AG20443 (cell line): Measurements from ENCODE around the gene PSPC1.

Source experiments
- DNase-seq: peaks from one replicate; pipeline ENCODE4 v3.0.0; 2012; ENCODE audit warnings: low spot score, mixed read lengths

The PSPC1 gene

DNA sequence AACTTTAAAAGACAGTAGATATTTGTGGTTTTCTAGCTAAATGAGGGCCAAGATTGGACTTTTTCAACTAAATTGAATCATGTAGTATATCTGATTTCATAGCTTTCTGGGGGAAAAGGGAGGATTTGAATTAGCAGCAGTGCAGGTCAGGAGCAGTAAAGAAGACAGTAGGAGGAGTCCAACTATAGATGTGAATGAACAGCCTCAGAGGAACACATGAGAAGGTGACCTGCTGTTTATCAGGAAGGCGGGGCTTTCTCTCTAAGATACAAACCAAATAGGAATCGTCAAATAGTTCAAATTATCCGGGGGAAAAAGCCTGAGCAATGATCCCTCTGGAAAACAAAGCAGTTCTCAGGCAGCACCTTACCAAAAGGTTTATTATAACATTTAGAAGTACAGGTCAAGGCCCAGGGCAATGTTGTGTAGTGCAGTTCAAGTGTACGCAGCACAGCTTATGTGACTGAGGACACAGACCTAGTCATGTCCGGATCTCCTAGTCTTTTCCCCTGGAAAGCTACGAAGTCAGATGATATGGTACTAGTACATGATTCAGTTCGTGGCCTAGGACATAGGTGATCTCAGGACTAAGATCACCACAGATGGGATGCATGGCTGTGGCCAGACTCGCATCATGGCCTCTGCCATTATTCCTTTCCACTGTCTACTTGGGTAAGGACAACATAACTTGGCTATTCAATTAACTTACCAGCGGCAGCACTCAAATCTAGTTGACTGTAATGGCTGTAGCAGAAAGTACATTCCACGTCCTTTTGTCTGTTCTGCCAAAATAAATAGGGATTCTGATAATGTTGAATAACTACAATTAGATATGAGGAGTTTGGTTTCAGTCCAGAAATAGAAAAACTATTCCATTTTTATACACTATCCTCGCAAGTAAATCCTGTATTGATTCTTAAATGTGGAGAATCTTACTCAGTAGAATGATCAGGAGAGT, 109.0 kb downstream of the PSPC1 start:
- no peak for DNase-seq

DNA sequence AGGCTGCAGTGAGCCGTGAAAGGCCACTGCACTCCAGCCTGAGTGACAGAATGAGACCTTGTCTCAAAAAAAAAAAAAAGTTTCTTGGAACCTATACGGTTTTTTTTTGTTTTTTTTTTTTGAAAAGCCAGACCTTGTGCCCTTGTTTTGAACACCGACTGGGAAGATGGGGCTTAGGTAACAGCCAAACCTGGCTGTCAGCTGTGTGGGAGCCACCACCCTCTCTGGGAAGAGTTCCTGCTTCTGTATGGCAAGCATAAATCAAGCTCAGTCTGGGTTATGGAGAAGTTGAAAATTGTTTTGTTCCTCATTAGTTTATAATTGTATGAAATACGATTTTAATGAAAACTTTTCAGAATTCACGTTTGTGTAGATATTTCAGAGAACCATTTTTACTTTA, 109.8 kb downstream of the PSPC1 start:
- no peak for DNase-seq

DNA sequence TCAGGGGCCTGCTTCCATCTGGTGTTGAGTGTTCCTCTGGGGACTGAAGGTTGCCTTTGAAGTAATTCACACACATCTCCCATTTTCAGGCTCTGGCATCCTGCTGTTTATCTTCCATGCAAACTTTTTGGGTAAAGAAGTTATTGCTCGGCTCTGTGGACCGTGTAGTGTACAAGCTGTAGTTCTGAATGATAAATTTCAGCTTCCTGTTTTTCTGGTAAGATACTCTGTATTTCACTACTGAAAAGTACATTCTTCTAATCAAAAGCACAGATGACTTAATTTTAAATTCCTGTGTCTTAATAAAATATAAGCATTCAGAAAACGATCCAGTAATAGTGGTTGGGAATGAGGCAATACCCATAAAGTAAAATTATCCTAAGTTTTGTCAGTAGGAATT, 112.6 kb downstream of the PSPC1 start:
- DNase-seq, result no peak

DNA sequence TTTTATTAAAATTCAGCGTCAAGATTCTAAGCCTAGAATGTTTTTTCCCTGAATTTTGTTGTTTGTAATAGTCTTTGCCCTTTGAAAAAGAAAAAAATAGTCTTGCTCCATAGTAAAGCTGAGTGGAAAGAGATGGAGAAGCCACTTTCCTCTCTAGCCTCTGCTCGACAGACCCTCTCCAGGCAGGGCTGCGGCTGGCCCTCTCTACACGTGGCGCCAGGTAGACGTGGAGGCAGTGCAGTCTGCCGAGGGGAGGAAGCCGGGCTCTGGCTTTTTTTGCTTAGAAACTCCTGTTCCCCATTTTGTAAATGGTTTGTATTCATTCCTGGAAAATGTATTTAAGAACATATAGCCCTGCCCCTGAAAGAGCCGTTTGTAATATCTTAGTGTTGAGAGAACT, 114.0 kb downstream of the PSPC1 start:
- no peak for DNase-seq

DNA sequence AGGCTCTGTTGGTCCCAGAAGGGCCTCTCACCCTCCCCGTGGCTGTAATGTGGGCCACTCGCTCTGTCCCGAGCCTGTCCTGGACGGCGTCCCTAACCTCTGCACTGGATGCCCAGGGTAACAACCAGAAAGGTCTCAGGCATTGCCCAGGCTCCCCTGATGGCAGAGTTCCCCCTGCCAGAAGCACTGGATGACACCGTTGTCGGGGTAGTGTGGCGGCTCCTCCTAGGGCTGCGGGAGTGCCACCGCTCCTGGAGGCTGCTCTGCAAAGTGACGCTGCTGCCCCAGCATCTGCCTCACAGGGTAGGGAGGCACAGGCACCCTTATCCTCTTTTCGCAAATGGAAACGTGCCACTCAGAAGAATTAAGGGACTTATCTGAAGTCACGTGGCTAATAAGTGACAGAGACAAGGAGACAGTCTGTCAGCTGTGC, 117.3 kb downstream of the PSPC1 start:
- DNase-seq, result no peak

DNA sequence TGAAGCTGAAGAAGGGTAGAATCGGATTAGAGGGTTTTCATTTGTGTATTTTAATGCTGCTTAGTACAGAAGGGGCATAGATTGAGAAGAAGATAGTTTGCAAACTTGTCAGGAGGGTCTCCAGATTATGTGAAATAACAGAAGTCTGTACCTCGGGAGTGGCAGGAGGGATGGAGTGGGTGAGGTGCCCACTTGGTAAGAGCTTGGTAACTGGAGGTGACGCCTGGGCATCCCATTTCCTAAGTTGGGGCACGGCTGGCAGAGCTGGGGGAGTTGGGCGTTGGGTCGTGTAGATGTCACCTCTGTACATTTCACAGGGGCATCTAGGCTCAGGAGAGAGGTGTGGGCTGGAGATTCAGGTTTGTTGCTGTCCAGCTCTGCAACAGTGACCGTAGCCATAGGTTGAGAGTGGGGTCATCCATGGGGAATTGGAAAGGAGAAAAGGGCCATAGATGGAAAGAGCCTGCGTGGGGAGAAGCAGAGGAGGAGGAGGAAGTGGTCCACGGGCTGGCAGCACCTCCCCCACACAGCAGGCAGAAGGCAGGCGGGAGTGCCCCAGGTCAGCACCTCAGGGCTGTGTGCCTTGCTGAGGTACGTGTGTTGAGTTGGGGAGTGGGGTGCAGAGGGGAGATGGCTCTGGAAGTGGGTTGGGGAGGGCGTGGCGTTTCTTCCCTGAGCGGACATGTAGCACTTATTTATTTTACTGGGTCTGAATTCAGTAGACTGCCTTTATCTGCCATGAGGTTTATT, 118.1 kb downstream of the PSPC1 start:
- no peak for DNase-seq

DNA sequence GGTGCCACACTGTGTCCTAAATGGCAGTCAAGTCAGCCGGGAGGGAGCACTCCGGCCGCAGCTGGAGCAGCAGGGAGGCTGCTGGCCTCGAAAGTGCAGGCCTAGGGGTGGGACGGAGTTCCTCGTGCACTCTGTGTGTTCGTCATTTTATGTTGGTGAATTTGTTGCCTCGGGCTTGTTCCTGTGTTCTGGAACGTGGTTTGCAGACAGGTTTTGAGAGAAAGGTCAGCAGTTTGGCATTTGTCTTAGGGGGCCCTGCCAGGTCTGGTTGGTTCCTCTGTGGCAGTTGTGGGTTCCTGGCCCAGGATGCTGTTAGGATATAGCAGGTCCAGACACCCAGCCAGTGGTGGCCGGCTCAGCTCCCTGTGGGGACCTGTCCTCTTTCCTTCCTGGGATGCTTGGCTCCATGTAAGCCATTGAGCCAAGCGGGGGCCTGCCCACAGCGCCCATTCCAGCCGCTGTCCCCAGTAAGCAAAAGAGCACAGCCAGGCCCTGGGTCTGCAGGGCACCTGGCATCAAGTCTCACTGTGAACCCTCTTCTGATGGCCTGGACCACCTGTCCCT, 119.2 kb downstream of the PSPC1 start:
- DNase-seq, result no peak

DNA sequence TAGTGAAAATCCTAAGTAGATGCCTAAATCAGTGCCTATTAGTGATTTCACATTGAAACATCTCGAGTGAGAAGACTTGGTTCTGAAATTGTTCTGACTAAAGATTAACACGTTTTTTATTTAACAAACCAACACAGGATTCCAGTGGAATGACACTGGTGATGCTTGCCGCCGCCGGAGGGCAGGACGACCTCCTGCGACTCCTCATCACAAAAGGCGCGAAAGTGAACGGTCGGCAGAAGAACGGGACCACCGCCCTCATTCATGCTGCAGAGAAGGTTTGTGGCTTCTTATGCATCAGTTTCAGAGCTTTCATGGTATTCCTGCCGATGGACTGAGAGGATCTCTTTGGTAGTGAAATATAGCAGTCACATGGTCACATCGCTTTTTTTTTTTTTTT, 121.2 kb downstream of the PSPC1 start:
- DNase-seq, result no peak

DNA sequence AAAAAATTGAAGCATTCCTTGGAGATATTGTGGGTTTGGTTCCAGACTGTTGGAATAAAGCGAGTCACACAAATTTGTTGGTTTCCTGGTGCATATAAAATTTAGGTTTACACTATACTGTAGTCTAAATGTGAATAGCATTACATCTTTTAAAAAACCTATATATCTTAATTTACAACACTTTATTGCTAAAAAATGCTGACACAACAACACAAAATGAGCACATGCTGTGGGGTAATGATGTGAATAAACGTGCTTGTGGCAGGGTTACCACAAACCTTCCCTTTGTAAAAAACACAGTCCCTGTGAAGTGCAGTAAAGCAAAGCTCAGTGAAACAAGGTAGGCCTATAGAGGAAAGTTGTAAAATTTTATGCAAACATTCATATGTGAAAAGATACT, 121.6 kb downstream of the PSPC1 start:
- no peak for DNase-seq

DNA sequence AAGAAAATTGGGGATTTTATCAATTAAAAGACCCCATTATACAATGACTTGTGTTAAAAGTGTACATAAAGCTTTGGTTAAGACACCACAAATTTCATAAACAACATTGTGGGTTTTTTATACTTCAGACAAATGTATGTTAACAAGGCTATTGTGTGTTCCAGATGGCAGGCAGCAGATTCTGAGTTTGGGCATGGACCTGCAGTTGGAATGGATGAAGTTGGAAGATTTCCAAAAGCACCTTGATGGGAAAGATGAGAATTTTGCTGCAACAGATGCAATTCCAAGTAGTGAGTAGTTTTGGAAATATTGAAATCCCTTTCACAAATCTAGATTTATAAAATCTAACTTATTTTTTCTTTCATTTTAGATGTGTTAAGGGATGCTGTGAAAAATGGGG, 123.9 kb downstream of the PSPC1 start:
- no peak for DNase-seq

DNA sequence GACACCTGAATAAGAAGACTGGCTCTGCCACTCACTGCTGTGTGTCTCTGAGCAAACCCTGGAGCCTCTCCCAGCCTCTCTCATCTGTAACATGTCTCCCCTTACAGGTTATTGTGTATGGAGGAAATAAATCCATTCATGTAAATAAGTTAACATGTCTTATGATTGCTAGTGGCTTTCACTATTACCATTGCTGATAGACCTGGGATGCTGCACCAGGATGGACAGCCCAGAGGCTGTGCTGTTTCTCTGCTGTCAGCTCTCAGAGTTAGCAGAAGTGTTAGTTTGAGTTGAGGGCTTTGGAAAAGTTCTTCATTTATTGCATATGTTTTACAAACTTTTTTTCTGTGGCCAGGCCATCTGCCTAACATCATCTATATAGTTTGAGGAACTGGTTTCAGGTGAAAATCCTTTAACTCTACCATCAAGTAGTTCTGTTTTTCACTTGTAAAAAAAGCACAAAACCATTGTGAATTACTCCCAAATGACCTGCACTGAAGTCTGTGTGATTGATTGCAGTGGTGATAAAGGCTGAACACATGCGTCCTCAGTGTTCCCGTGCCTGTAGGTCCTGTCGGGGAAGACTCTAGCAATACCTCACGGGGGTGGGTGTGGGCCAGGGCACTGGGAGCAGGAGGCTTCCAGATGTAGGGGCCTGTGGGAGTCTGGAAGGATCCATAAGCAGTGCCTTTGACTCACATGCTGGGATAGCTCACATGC, 124.7 kb downstream of the PSPC1 start:
- DNase-seq, result no peak
